Heart left ventricle (tissue), 16 donors: ENCODE results near the gene RTF1. TPM values are rescaled to one million over a fixed set of nuclear protein-coding genes. Genes with fewer than 3 reads are reported as not detected.
"Not testable (repeated sequence)": the region's sequence is repeated elsewhere in the genome, so short reads cannot be mapped to it uniquely, and the experiment has no call there.

Experiments used
- ATAC-seq, 4 donors: fragments of 200-7000 bp; cut with Tn5 transposase; one replicate each; pipeline ENCODE4 v1.9.1; 2020 to 2022; ENCODE audit warnings: moderate library complexity in 4 of 4, mild to moderate bottlenecking in 3 of 4, moderate number of reproducible peaks in 1 of 4
- DNase-seq, 5 donors: peaks; one replicate each; pipeline ENCODE4 v3.0.0-alpha.2; 2020
- H3K27ac ChIP-seq, 12 donors: fragments of 200-600 bp; sonication (generic) in 4 of 12; one replicate each; pipeline versions ENCODE4 v1.5.0 to v1.8.0; 2016 to 2022; ENCODE audit warnings: mild to moderate bottlenecking in 2 of 12
- H3K27me3 ChIP-seq, 9 donors: fragments of 200-600 bp; sonication (generic) in 2 of 9; one replicate each; pipeline versions ENCODE4 v1.5.1 to v1.8.0; 2016 to 2022; ENCODE audit warnings: mild to moderate bottlenecking in 3 of 9
- H3K36me3 ChIP-seq, 9 donors: fragments of 200-600 bp; sonication (generic) in 2 of 9; one replicate each; pipeline versions ENCODE4 v1.5.0 to v1.8.0; 2018 to 2022; ENCODE audit warnings: mild to moderate bottlenecking in 2 of 9
- H3K4me1 ChIP-seq, 12 donors: fragments of 200-600 bp; sonication (generic) in 4 of 12; one replicate each; pipeline versions ENCODE4 v1.5.0 to v1.8.0; 2016 to 2022; ENCODE audit warnings: mild to moderate bottlenecking in 3 of 12
- H3K4me3 ChIP-seq, 12 donors: fragments of 200-600 bp; sonication (generic) in 4 of 12; one replicate each; pipeline versions ENCODE4 v1.5.0 to v1.8.0; 2017 to 2022; ENCODE audit warnings: mild to moderate bottlenecking in 9 of 12, moderate library complexity in 4 of 12
- H3K9me3 ChIP-seq, 12 donors: fragments of 200-600 bp; sonication (generic) in 4 of 12; one replicate each; pipeline versions ENCODE4 v1.5.0 to v1.8.0; 2016 to 2022; ENCODE audit warnings: mild to moderate bottlenecking in 1 of 12
- POLR2A ChIP-seq, 2 donors: fragments of 450-650 bp; IDR thresholded peaks; one replicate each; pipeline ENCODE4 v1.6.1; 2017; ENCODE audit warnings: antibody characterized with exemption in 2 of 2, mild to moderate bottlenecking in 2 of 2, moderate library complexity in 2 of 2
- WGBS, 4 donors: extraction: QIAGEN DNeasy Blood & Tissue Kit in 2 of 4; methylation state at CpG; one replicate each; pipeline versions ENCODE4 v1.1.5 to v1.1.7; 2013 to 2018; 5-methylcytosine and 5-hydroxymethylcytosine counted together
- intact Hi-C, 10 donors: fragments of 100-400 bp; cut with DNase I; formaldehyde crosslinking; loops; one replicate each; pipeline versions ENCODE4 v1.11.1 to v1.14.2; 2022
- polyA plus RNA-seq, 2 donors: library from polyadenylated mRNA; stranded (reverse); fragments of 200-250 nt; gene quantifications; one replicate each; pipeline ENCODE4 v1.2.3, GENCODE V29; 2013
- total RNA-seq, 9 donors: library from RNA; depleted of rRNA in 2 of 9; stranded (reverse); fragments of >200 nt in 2 of 9; fragmentation: NEBNext Ultra II Directional in 3 of 9; extraction: Animal tissue kit (Norgen Biotek cat#: 25700) in 3 of 9; gene quantifications; one replicate each; pipeline versions ENCODE4 v1.1.0 to v1.2.4, GENCODE V29; 2016 to 2023
- TF ChIP-seq, protein P1 (sequence below), 12 donors: fragments of 200-600 bp; sonication (generic) in 4 of 12; IDR thresholded peaks; one replicate each; pipeline versions ENCODE4 v1.5.0 to v1.8.0; 2018 to 2022; ENCODE audit warnings: antibody characterized with exemption in 12 of 12, mild to moderate bottlenecking in 5 of 12
- donor health status: ischemic (EF 13 %, LVEDD 7.1; RV severe dilation, severe dysfunction).
- donor health status: healthy with polysubstance abuse.
- donor health status: DM: no; HTN: yes; CAD: no.
- donor health status: DM: no; HTN: no; CAD: no.
- donor health status: ischemic (EF 25% LVEDD 6.9; RV normal size, moderate dysfunction).
- donor health status: ischemic (EF 25% LVEDD 5.7; RV mildly dilated, moderate dysfunction).
- donor health status: healthy.
- donor health status: DM: yes; HTN: yes; CAD: no.
- donor health status: ischemic (EF 35%, LVEDD 5.7; RV mildly dilated, moderate dysfunction).
- donor health status: nonischemic (EF 11% LVEDD 7.7; RV severe dilation, severe dysfunction).
- donor health status: DM: yes; HTN: yes; CAD: no.
- donor health status: PGD.
- donor health status: ischemic (EF 29% LVEDD 5.4; RV normal size, mild dysfunction).
- donor health status: nonischemic (EF 23%, LVEDD 6.1; RV moderate dilation, normal function).

Gene RTF1
- total and polyA plus RNA-seq, 11 donors, result 16.5 to 33.3 (median 26.6) TPM

DNA sequence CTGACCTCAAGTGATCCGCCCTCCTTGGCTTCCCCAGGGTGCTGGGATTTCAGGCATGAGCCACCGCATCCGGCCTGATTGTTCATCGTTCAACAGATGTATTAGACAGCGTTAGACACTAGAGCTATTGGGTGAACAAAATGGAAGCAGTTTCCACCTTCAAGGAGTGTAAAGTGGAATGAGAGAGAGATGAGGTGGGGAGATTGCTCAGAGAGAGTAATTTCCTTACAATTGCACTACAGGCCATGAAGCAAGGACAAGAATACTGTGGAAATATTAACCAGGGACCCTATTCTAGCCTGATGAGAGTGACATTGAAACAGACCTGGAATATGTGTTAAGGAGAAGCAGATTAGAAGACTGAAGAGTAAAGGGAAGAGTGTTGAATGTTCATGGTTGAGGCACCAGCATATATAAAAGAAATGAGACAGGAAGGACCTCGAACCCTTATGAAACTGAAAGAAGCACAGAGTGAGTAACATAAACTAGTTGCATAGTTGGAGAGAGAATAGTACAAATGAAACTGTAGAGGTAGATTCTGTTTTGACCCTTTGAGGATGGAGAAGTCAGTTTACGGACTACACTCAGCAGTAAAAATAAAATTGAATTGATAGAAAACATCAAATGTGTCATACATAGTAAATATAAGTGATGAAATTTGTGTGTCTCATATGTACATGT is 7.2 kb downstream of the RTF1 start:
- WGBS, 4 donors, result 92 to 96% (median 94%) methylated on average over 7 of the region's 7 CpGs
- Histone ChIP-seq H3K27me3 (no peaks in the 10 kb centered on the region), H3K36me3 (no peaks in the 10 kb centered on the region), H3K9me3 (no peaks in the 10 kb centered on the region), H3K4me1 (peaks cover 0 to 17% (median 2%) of the 10 kb centered on the region in 12 donors), H3K4me3 (no peak overlapping the region), H3K27ac (no peak overlapping the region)
- no peak for DNase-seq
- ATAC-seq, result no peak
- intact Hi-C loops, result no loop called here
- TF ChIP-seq, protein P1, sequence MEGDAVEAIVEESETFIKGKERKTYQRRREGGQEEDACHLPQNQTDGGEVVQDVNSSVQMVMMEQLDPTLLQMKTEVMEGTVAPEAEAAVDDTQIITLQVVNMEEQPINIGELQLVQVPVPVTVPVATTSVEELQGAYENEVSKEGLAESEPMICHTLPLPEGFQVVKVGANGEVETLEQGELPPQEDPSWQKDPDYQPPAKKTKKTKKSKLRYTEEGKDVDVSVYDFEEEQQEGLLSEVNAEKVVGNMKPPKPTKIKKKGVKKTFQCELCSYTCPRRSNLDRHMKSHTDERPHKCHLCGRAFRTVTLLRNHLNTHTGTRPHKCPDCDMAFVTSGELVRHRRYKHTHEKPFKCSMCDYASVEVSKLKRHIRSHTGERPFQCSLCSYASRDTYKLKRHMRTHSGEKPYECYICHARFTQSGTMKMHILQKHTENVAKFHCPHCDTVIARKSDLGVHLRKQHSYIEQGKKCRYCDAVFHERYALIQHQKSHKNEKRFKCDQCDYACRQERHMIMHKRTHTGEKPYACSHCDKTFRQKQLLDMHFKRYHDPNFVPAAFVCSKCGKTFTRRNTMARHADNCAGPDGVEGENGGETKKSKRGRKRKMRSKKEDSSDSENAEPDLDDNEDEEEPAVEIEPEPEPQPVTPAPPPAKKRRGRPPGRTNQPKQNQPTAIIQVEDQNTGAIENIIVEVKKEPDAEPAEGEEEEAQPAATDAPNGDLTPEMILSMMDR (IDR thresholded peaks at IDR 0.05), result no peak
- TF ChIP-seq POLR2A (IDR thresholded peaks at IDR 0.05), result no peak

DNA sequence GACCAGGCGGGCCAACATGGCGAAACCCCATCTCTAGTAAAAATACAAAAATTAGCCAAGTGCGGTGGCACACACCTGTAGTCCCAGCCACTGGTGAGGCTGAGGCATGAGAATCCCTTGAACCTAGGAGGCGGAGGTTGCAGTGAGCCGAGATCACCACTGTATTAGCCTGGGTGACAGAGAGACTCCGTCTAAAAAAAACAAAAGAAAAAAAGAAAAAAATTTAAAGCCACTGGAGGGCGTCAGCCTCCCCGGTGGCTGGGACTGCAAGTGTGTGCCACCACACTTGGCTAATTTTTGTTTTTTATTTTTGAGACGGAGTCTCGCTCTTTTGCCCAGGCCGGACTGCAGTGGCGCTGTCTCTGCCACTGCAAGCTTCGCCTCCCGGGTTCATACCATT is 7.9 kb downstream of the RTF1 start:
- Histone ChIP-seq H3K9me3 (no peaks in the 10 kb centered on the region), H3K27me3 (no peaks in the 10 kb centered on the region), H3K36me3 (no peaks in the 10 kb centered on the region), H3K27ac (no peak overlapping the region), H3K4me3 (no peak overlapping the region), H3K4me1 (peaks cover 0 to 22% (median 2%) of the 10 kb centered on the region in 12 donors)
- TF ChIP-seq, protein P1 (IDR thresholded peaks at IDR 0.05), result no peak
- no peak for TF ChIP-seq POLR2A (IDR thresholded peaks at IDR 0.05)
- ATAC-seq (no peak), DNase-seq (no peak)
- WGBS, 4 donors, result 95 to 97% (median 96%) methylated on average over 14 of the region's 14 CpGs
- intact Hi-C loops, result no loop called here

DNA sequence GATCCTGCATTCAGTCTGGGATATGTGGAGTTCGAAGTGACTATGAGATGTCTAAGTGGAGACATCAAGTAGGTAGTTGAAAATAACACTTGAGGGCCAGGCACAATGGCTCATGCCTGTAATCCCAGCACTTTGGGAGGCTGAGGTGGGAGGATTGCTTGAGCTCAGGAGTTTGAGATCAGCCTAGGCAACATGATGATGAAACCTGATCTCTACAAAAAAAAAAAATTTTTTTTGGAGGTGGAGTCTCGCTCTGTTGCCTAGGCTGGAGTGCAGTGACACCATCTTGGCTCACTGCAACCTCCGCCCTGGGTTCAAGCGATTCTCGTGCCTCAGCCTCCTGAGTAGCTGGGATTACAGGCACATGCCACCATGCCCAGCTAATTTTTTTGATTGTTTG is 9.0 kb downstream of the RTF1 start:
- WGBS, 4 donors, result 94 to 96% (median 94%) methylated on average over 5 of the region's 5 CpGs
- H3K36me3 ChIP-seq, H3K9me3 ChIP-seq, ATAC-seq, H3K27me3 ChIP-seq, intact Hi-C loops, DNase-seq, H3K27ac ChIP-seq, H3K4me3 ChIP-seq: not testable (repeated sequence)
- peaks cover 0 to 27% (median 0%) of the 10 kb centered on the region in 12 donors for H3K4me1 ChIP-seq

- ATAC-seq, result no peak
- Histone ChIP-seq H3K9me3 (no peaks in the 10 kb centered on the region), H3K36me3 (peaks cover 0 to 6% (median 0%) of the 10 kb centered on the region in 9 donors), H3K4me1 (peaks cover 0 to 19% (median 0%) of the 10 kb centered on the region in 12 donors), H3K27me3 (no peaks in the 10 kb centered on the region), H3K27ac (peak overlapping the region in 1 of 12 donors; percentile 47), H3K4me3 (no peak overlapping the region)
- no peak for DNase-seq
- no peak for TF ChIP-seq POLR2A (IDR thresholded peaks at IDR 0.05)
- TF ChIP-seq, protein P1 (IDR thresholded peaks at IDR 0.05), result no peak
- 85 to 91% (median 89%) methylated on average over 10 of the region's 10 CpGs for WGBS, 4 donors
- intact Hi-C loops, result no loop called here
Measured at GRCh38 chr15:41429003-41429890, 12.4 kb downstream of the RTF1 start.
